GM19193 (cell line): ENCODE data around the gene RADIL.

ENCODE experiments used
- POLR2A ChIP-seq: IDR thresholded peaks from 4 replicates; pipeline ENCODE4 v1.6.1; 2011; ENCODE audit not compliant: insufficient read depth, insufficient read length; ENCODE audit errors: extremely low read depth

The RADIL gene

GRCh38 chr7:4815121-4815520 is 68.4 kb downstream of the RADIL start:
- no peak for TF ChIP-seq POLR2A

- no peak for TF ChIP-seq POLR2A
These were observed 69.1 kb downstream of the RADIL start for GRCh38 chr7:4814433-4814832.

- TF ChIP-seq POLR2A: no peak
These were observed 73.8 kb downstream of the RADIL start for GRCh38 chr7:4809666-4810065.

- TF ChIP-seq POLR2A: no peak
These were observed 74.4 kb downstream of the RADIL start for GRCh38 chr7:4809091-4809591.

GRCh38 chr7:4808565-4808964 is 75.0 kb downstream of the RADIL start:
- no peak for TF ChIP-seq POLR2A

- TF ChIP-seq POLR2A: no peak
These were observed 75.5 kb downstream of the RADIL start for GRCh38 chr7:4808026-4808425.

GRCh38 chr7:4807598-4808016 is 75.9 kb downstream of the RADIL start:
- no peak for TF ChIP-seq POLR2A

GRCh38 chr7:4806983-4807597 is 76.4 kb downstream of the RADIL start:
- no peak for TF ChIP-seq POLR2A

- TF ChIP-seq POLR2A: no peak
These were observed 77.6 kb downstream of the RADIL start for GRCh38 chr7:4805984-4806300.

- TF ChIP-seq POLR2A: no peak
These were observed 78.2 kb downstream of the RADIL start for GRCh38 chr7:4805110-4805983.

- no peak for TF ChIP-seq POLR2A
These were observed 79.9 kb downstream of the RADIL start for GRCh38 chr7:4803397-4804241.

- no peak for TF ChIP-seq POLR2A
These were observed 81.7 kb downstream of the RADIL start for GRCh38 chr7:4801839-4802231.

- TF ChIP-seq POLR2A: no peak
These were observed 82.3 kb downstream of the RADIL start for GRCh38 chr7:4800926-4801838.

- no peak for TF ChIP-seq POLR2A
These were observed 83.0 kb downstream of the RADIL start for GRCh38 chr7:4800487-4800886.
